IMR-90 (cell line): ENCODE data around the gene CFAP300. TPM values are rescaled to one million over a fixed set of nuclear protein-coding genes. Genes with fewer than 3 reads are reported as not detected.

ENCODE experiments used
- ATAC-seq: fragments of 200-7000 bp; cut with Tn5 transposase; 2 replicates; pipeline ENCODE4 v1.9.1; 2020; ENCODE audit warnings: low read depth, mild to moderate bottlenecking, moderate library complexity
- BruUV-seq: library from RNA; stranded (reverse); fragments of 400-500 nt; replicated peaks from 2 replicates; lab custom pipeline; 2021; lab: Mats Ljungman, UMichigan
- CTCF ChIA-PET: fragments of 300-600 bp; formaldehyde crosslinking; extraction: SDS; loops from one replicate; lab custom pipeline; 2021; ENCODE audit warnings: antibody characterized with exemption; lab: Yijun Ruan, JAX
- POLR2A ChIA-PET: fragments of 300-600 bp; sonication (Branson Sonifier 250); formaldehyde crosslinking; loops from one replicate; lab custom pipeline; 2022; ENCODE audit warnings: antibody characterized with exemption; ENCODE audit not compliant: unreplicated experiment; lab: Charles Lee
- DNase-seq: peaks from one replicate; pipeline ENCODE4 v3.0.0; 2013
- H2AFZ ChIP-seq: replicated peaks from 2 replicates; pipeline ENCODE3; 2013; ENCODE audit warnings: low read length, mild to moderate bottlenecking; ENCODE audit not compliant: poor library complexity
- H2AK5ac ChIP-seq: 2 replicates; pipeline ENCODE4 v1.6.1; 2013; ENCODE audit warnings: low read depth, low read length, inconsistent platforms
- H2AK9ac ChIP-seq: replicated peaks from 2 replicates; pipeline ENCODE3; 2013; ENCODE audit warnings: mild to moderate bottlenecking, low read depth, low read length, moderate library complexity; ENCODE audit not compliant: poor library complexity
- H2BK120ac ChIP-seq: 2 replicates; pipeline ENCODE4 v1.6.1; 2013; ENCODE audit warnings: low read depth, low read length, inconsistent platforms
- H2BK15ac ChIP-seq: 3 replicates; pipeline ENCODE4 v1.6.1; 2013; ENCODE audit warnings: low read depth, low read length, inconsistent platforms
- H2BK20ac ChIP-seq: 2 replicates; pipeline ENCODE4 v1.6.1; 2013; ENCODE audit warnings: low read depth, mild to moderate bottlenecking, inconsistent platforms, low read length, moderate library complexity
- H2BK5ac ChIP-seq: 2 replicates; pipeline ENCODE4 v1.6.1; 2013; ENCODE audit warnings: mild to moderate bottlenecking, low read depth, low read length, inconsistent platforms; ENCODE audit not compliant: poor library complexity, severe bottlenecking
- H3K14ac ChIP-seq: replicated peaks from 2 replicates; pipeline ENCODE4 v1.6.1; 2013; ENCODE audit warnings: low read depth, low read length, inconsistent platforms
- H3K18ac ChIP-seq: 2 replicates; pipeline ENCODE4 v1.6.1; 2013; ENCODE audit warnings: low read depth, low read length, control low read depth
- H3K23ac ChIP-seq: 2 replicates; pipeline ENCODE4 v1.6.1; 2013; ENCODE audit warnings: low read depth, low read length, inconsistent platforms
- H3K27ac ChIP-seq: 2 replicates; pipeline ENCODE4 v1.5.1; 2013; ENCODE audit warnings: mild to moderate bottlenecking, control low read depth, low read length; ENCODE audit not compliant: insufficient read depth
- H3K27me3 ChIP-seq: 2 replicates; pipeline ENCODE4 v1.6.1; 2013; ENCODE audit warnings: low read length; ENCODE audit not compliant: control insufficient read depth, insufficient read depth
- H3K36me3 ChIP-seq: 2 replicates; pipeline ENCODE4 v1.6.1; 2013; ENCODE audit warnings: low read length, mixed read lengths; ENCODE audit not compliant: control insufficient read depth, insufficient read depth
- H3K4ac ChIP-seq: 2 replicates; pipeline ENCODE4 v1.6.1; 2013; ENCODE audit warnings: low read depth, low read length, inconsistent platforms
- H3K4me1 ChIP-seq: 2 replicates; pipeline ENCODE4 v1.6.1; 2013; ENCODE audit warnings: low read length, mixed read lengths; ENCODE audit not compliant: control insufficient read depth, insufficient read depth
- H3K4me2 ChIP-seq: 2 replicates; pipeline ENCODE4 v1.6.1; 2013; ENCODE audit warnings: low read depth, mild to moderate bottlenecking, control low read depth, low read length, moderate library complexity
- H3K4me3 ChIP-seq: 2 replicates; pipeline ENCODE4 v1.5.1; 2013; ENCODE audit warnings: low read depth, mild to moderate bottlenecking, control low read depth, low read length, moderate library complexity; ENCODE audit not compliant: insufficient read depth
- H3K56ac ChIP-seq: 2 replicates; pipeline ENCODE4 v1.6.1; 2013; ENCODE audit warnings: low read length, inconsistent platforms; ENCODE audit not compliant: insufficient read depth; ENCODE audit errors: extremely low read depth
- H3K79me1 ChIP-seq, 2 experiments: 2 replicates each; pipeline ENCODE4 v1.6.1; 2013; ENCODE audit warnings: low read length in 2 of 2, inconsistent platforms in 1 of 2, low read depth in 1 of 2
- H3K9ac ChIP-seq: 2 replicates; pipeline ENCODE4 v1.6.1; 2013; ENCODE audit warnings: low read depth, low read length, control low read depth
- H3K9me1 ChIP-seq: 2 replicates; pipeline ENCODE4 v1.6.1; 2013; ENCODE audit warnings: low read length, inconsistent platforms; ENCODE audit not compliant: insufficient read depth
- H3K9me3 ChIP-seq: 2 replicates; pipeline ENCODE4 v1.6.1; 2013; ENCODE audit warnings: low read length; ENCODE audit not compliant: control insufficient read depth, insufficient read depth
- H4K20me1 ChIP-seq: 2 replicates; pipeline ENCODE4 v1.6.1; 2013; ENCODE audit warnings: low read length, inconsistent platforms; ENCODE audit not compliant: insufficient read depth
- H4K5ac ChIP-seq: 2 replicates; pipeline ENCODE4 v1.6.1; 2013; ENCODE audit warnings: mild to moderate bottlenecking, low read depth, low read length, control low read depth
- H4K8ac ChIP-seq, 2 experiments: 2 replicates each; pipeline ENCODE4 v1.6.1; 2013; ENCODE audit warnings: low read depth in 2 of 2, low read length in 2 of 2, control low read depth in 1 of 2, inconsistent platforms in 1 of 2
- H4K91ac ChIP-seq: 2 replicates; pipeline ENCODE4 v1.6.1; 2013; ENCODE audit warnings: low read depth, low read length, inconsistent platforms; ENCODE audit not compliant: insufficient read depth
- BHLHE40 ChIP-seq: fragments of 150-350 bp; IDR thresholded peaks from 2 replicates; pipeline ENCODE4 v1.6.1; 2016; ENCODE audit warnings: mild to moderate bottlenecking, low read depth, low read length
- CEBPB ChIP-seq: IDR thresholded peaks from 2 replicates; pipeline ENCODE4 v1.6.1; 2012; ENCODE audit warnings: low read depth, low read length, improper control_type of control experiment
- CHD1 ChIP-seq: IDR thresholded peaks from 2 replicates; pipeline ENCODE4 v1.6.1; 2012; ENCODE audit warnings: low read depth, low read length, improper control_type of control experiment
- FOS ChIP-seq: fragments of 150-350 bp; IDR thresholded peaks from 2 replicates; pipeline ENCODE4 v1.6.1; 2016; ENCODE audit warnings: low read depth, low read length
- MAZ ChIP-seq: IDR thresholded peaks from 2 replicates; pipeline ENCODE4 v1.6.1; 2012; ENCODE audit warnings: low read depth, mild to moderate bottlenecking, low read length, improper control_type of control experiment, moderate library complexity, borderline replicate concordance
- POLR2A ChIP-seq: IDR thresholded peaks from 2 replicates; pipeline ENCODE4 v1.6.1; 2012; ENCODE audit warnings: mild to moderate bottlenecking, low read depth, low read length
- RAD21 ChIP-seq: IDR thresholded peaks from 2 replicates; pipeline ENCODE4 v1.6.1; 2012; ENCODE audit warnings: low read length, improper control_type of control experiment
- RCOR1 ChIP-seq: IDR thresholded peaks from 2 replicates; pipeline ENCODE4 v1.6.1; 2012; ENCODE audit warnings: mild to moderate bottlenecking, low read length, improper control_type of control experiment; ENCODE audit not compliant: insufficient replicate concordance
- RFX5 ChIP-seq: IDR thresholded peaks from 2 replicates; pipeline ENCODE4 v1.8.0; 2012; ENCODE audit warnings: low read depth, mild to moderate bottlenecking, low read length, moderate library complexity
- SMC3 ChIP-seq: fragments of 150-350 bp; IDR thresholded peaks from 2 replicates; pipeline ENCODE4 v1.6.1; 2016; ENCODE audit warnings: low read depth, mild to moderate bottlenecking, antibody characterized with exemption, low read length, moderate library complexity
- WGBS, 2 experiments: methylation state at CpG; one replicate each; pipeline versions ENCODE4 v1.1.5 to v1.1.7; 2013; ENCODE audit warnings: missing lambda C conversion rate in 2 of 2; ENCODE audit not compliant: insufficient read length in 1 of 2; ENCODE audit errors: extremely low coverage in 2 of 2; 5-methylcytosine and 5-hydroxymethylcytosine counted together
- dilution Hi-C: fragments of 300-500 bp; cut with HindIII; formaldehyde crosslinking; loops from one replicate; pipeline ENCODE4 v1.14.3; 2018; ENCODE audit warnings: low sequenced_read_pairs; ENCODE audit not compliant: unreplicated experiment
- in situ Hi-C: fragments of 300-500 bp; cut with MboI; formaldehyde crosslinking; loops from 3 replicates; pipeline ENCODE4 v1.14.3; 2019; ENCODE audit warnings: low sequenced_read_pairs, inconsistent platforms, mixed read lengths
- intact Hi-C: fragments of 100-400 bp; cut with micrococcal nuclease; formaldehyde crosslinking; loops from 2 replicates; pipeline ENCODE4 v1.10.0; 2022
- polyA plus RNA-seq, 3 experiments: library from polyadenylated mRNA; depleted of rRNA; stranded (reverse); fragments of >200 nt; gene quantifications; 2 replicates each; pipeline ENCODE4 v1.2.3, GENCODE V29; 2012; ENCODE audit warnings: low replicate concordance in 1 of 3
- total RNA-seq: library from RNA; depleted of rRNA; stranded (reverse); fragments of >200 nt; gene quantifications from 2 replicates; pipeline ENCODE4 v1.2.3, GENCODE V29; 2012

The CFAP300 gene
- total and polyA plus RNA-seq, 2 of the 4 experiments (the other 2 are of a cell fraction), result 0.90 to 1.8 TPM

GRCh38 chr11:102064316-102064715, 17.1 kb downstream of the CFAP300 start:
- no peak overlapping the region for H3K9ac ChIP-seq
- no peak overlapping the region for H3K14ac ChIP-seq
- H3K23ac ChIP-seq, result no peak overlapping the region
- H2AFZ ChIP-seq, result no peak overlapping the region
- intact Hi-C loops, result no loop called here
- 100% methylated on average over 1 of the region's 2 CpGs; no CpG with 5 or more reads in 1 of the 2 experiments for WGBS, 2 experiments
- H3K36me3 ChIP-seq, result no peaks in the 10 kb centered on the region
- no peak for ATAC-seq
- no peak overlapping the region for H2AK5ac ChIP-seq
- TF ChIP-seq MAZ (no peak), SMC3 (no peak), BHLHE40 (no peak), RCOR1 (no peak), CEBPB (no peak), POLR2A (no peak), FOS (no peak), RFX5 (no peak), RAD21 (no peak), CHD1 (no peak)
- H4K91ac ChIP-seq, result no peak overlapping the region
- POLR2A ChIA-PET, result interaction anchor here (0.7 kb wide), 1 partner anchor 13 kb away, joined by 3 read pairs; no protein-coding TSS in a partner anchor
- H4K20me1 ChIP-seq, result no peaks in the 10 kb centered on the region
- H3K27ac ChIP-seq, result no peak overlapping the region
- H3K79me1 ChIP-seq, result no peaks in the 10 kb centered on the region
- no peak overlapping the region for H3K4ac ChIP-seq
- dilution Hi-C loops, result no loop called here
- DNase-seq, result no peak
- H2BK20ac ChIP-seq, result no peak overlapping the region
- no peaks in the 10 kb centered on the region for H3K27me3 ChIP-seq
- BruUV-seq, result no TSS peak
- in situ Hi-C loops, result no loop called here
- H2BK5ac ChIP-seq, result no peak overlapping the region
- H2BK120ac ChIP-seq, result no peak overlapping the region
- no peak overlapping the region for H4K8ac ChIP-seq
- H2BK15ac ChIP-seq, result no peak overlapping the region
- no peaks in the 10 kb centered on the region for H3K9me3 ChIP-seq
- no peak overlapping the region for H2AK9ac ChIP-seq
- no peak overlapping the region for H3K18ac ChIP-seq
- CTCF ChIA-PET, result interaction anchor here (0.6 to 1.1 kb wide), 3 partner anchors 12 to 488 kb away, joined by 3 read pairs; no protein-coding TSS in a partner anchor
- H3K4me3 ChIP-seq, result no peak overlapping the region
- no peak overlapping the region for H3K56ac ChIP-seq
- H4K5ac ChIP-seq, result no peak overlapping the region
- H3K4me1 ChIP-seq, result no peaks in the 10 kb centered on the region
- no peak overlapping the region for H3K4me2 ChIP-seq
- no peaks in the 10 kb centered on the region for H3K9me1 ChIP-seq
